Measurements from ENCODE around the gene TEX44.

- TF ChIP-seq CTCF (IDR thresholded peaks at IDR 0.05) (no peak), EZH2 (IDR thresholded peaks at IDR 0.05; ENCODE audit: borderline replicate concordance, insufficient read depth, low read depth, low read length, poor library complexity, severe bottlenecking) (no peak)
Observed at GRCh38 chr2:231592636-231593145, at the start of gene TEX44.
